Endodermal cell (in vitro differentiated cells): ENCODE measurements around the gene ABL1. TPM values are rescaled to one million over a fixed set of nuclear protein-coding genes. Genes with fewer than 3 reads are reported as not detected.

Experiments
- DNase-seq: peaks from one replicate; pipeline ENCODE4 v3.0.0-alpha.2; 2017
- H3K27ac ChIP-seq: 2 replicates; pipeline ENCODE4 v1.5.1; 2013; ENCODE audit warnings: mild to moderate bottlenecking, low read depth, low read length, moderate library complexity
- H3K27me3 ChIP-seq: 2 replicates; pipeline ENCODE4 v1.6.1; 2013; ENCODE audit warnings: mild to moderate bottlenecking, low read length, moderate library complexity; ENCODE audit not compliant: insufficient read depth, control insufficient read depth, poor library complexity, severe bottlenecking
- H3K36me3 ChIP-seq: 2 replicates; pipeline ENCODE4 v1.7.0; 2013; ENCODE audit warnings: mild to moderate bottlenecking, low read length, moderate library complexity; ENCODE audit not compliant: control insufficient read depth, insufficient read depth
- H3K4me1 ChIP-seq: one replicate; pipeline ENCODE4 v1.7.0; 2013; ENCODE audit warnings: low read length; ENCODE audit not compliant: control insufficient read depth, insufficient read depth
- H3K4me3 ChIP-seq: 2 replicates; pipeline ENCODE4 v1.5.1; 2013; ENCODE audit warnings: mild to moderate bottlenecking, low read length, moderate library complexity
- H3K9ac ChIP-seq: 2 replicates; pipeline ENCODE4 v1.6.1; 2013; ENCODE audit warnings: mild to moderate bottlenecking, low read length, moderate library complexity; ENCODE audit not compliant: poor library complexity, severe bottlenecking; ENCODE audit errors: extremely low read depth
- H3K9me3 ChIP-seq: 2 replicates; pipeline ENCODE4 v1.6.1; 2013; ENCODE audit warnings: mild to moderate bottlenecking, low read length, moderate library complexity; ENCODE audit not compliant: control insufficient read depth
- H3K27ac Mint-ChIP-seq: 2 replicates; pipeline ENCODE4 v1.8.0; 2020; ENCODE audit warnings: mixed read lengths
- H3K27me3 Mint-ChIP-seq: 2 replicates; pipeline ENCODE4 v1.8.0; 2021; ENCODE audit warnings: mild to moderate bottlenecking, mixed read lengths; ENCODE audit not compliant: insufficient read depth
- H3K36me3 Mint-ChIP-seq: 2 replicates; pipeline ENCODE4 v1.8.0; 2020; ENCODE audit warnings: low read depth, mixed read lengths
- H3K4me1 Mint-ChIP-seq: 2 replicates; pipeline ENCODE4 v1.8.0; 2020; ENCODE audit warnings: mixed read lengths
- H3K4me3 Mint-ChIP-seq: 2 replicates; pipeline ENCODE4 v1.8.0; 2020; ENCODE audit warnings: mild to moderate bottlenecking, moderate library complexity, mixed read lengths
- H3K9me3 Mint-ChIP-seq: 2 replicates; pipeline ENCODE4 v1.8.0; 2020; ENCODE audit warnings: mild to moderate bottlenecking, mixed read lengths
- WGBS, 2 experiments: methylation state at CpG; one replicate each; pipeline versions ENCODE4 v1.1.5 to v1.1.7; 2013; ENCODE audit warnings: missing lambda C conversion rate in 2 of 2, mixed read lengths in 1 of 2; ENCODE audit not compliant: insufficient coverage in 1 of 2, insufficient read length in 1 of 2; 5-methylcytosine and 5-hydroxymethylcytosine counted together
- total RNA-seq, 2 donors: library from RNA; stranded (reverse); fragmentation: NEBNext Ultra II Directional in 1 of 2; extraction: Animal tissue kit (Norgen Biotek cat#: 25700) in 1 of 2; gene quantifications; 2 replicates in 1 of 2; 3 replicates in 1 of 2; pipeline ENCODE4 v1.2.1, GENCODE V29; 2021
- TF ChIP-seq, protein P1 (sequence below): fragments of 200-600 bp; sonication (generic); conservative IDR thresholded peaks from 2 replicates; pipeline ENCODE4 v1.5.0; 2021; ENCODE audit warnings: antibody characterized with exemption, mild to moderate bottlenecking

The ABL1 gene
- total RNA-seq, 2 donors from 2014 or later, result 78.8 to 94.1 TPM

GRCh38 chr9:130929571-130930038 lies 94.6 kb downstream of the ABL1 start:
- Mint-ChIP-seq H3K4me3 (no peak overlapping the region), H3K27me3 (peaks cover 3% of the 10 kb centered on the region), H3K27ac (no peak overlapping the region), H3K9me3 (no peaks in the 10 kb centered on the region), H3K36me3 (no peaks in the 10 kb centered on the region), H3K4me1 (peaks cover 2% of the 10 kb centered on the region)
- H3K4me3 ChIP-seq, result no peak overlapping the region
- no peak overlapping the region for H3K9ac ChIP-seq
- 91 to 95% methylated on average over 31 to 36 of the region's 36 CpGs for WGBS, 2 experiments
- H3K4me1 ChIP-seq, result no peaks in the 10 kb centered on the region
- H3K9me3 ChIP-seq, result no peaks in the 10 kb centered on the region
- H3K27me3 ChIP-seq, result no peaks in the 10 kb centered on the region
- H3K36me3 ChIP-seq, result no peaks in the 10 kb centered on the region
- H3K27ac ChIP-seq, result no peak overlapping the region
- no peak for DNase-seq
- TF ChIP-seq, protein P1, sequence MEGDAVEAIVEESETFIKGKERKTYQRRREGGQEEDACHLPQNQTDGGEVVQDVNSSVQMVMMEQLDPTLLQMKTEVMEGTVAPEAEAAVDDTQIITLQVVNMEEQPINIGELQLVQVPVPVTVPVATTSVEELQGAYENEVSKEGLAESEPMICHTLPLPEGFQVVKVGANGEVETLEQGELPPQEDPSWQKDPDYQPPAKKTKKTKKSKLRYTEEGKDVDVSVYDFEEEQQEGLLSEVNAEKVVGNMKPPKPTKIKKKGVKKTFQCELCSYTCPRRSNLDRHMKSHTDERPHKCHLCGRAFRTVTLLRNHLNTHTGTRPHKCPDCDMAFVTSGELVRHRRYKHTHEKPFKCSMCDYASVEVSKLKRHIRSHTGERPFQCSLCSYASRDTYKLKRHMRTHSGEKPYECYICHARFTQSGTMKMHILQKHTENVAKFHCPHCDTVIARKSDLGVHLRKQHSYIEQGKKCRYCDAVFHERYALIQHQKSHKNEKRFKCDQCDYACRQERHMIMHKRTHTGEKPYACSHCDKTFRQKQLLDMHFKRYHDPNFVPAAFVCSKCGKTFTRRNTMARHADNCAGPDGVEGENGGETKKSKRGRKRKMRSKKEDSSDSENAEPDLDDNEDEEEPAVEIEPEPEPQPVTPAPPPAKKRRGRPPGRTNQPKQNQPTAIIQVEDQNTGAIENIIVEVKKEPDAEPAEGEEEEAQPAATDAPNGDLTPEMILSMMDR, result no peak

- H3K9ac ChIP-seq, result no peak overlapping the region
- Mint-ChIP-seq H3K36me3 (no peaks in the 10 kb centered on the region), H3K4me1 (peaks cover 2% of the 10 kb centered on the region), H3K9me3 (no peaks in the 10 kb centered on the region), H3K4me3 (no peak overlapping the region), H3K27me3 (peaks cover 4% of the 10 kb centered on the region), H3K27ac (no peak overlapping the region)
- no peak overlapping the region for H3K4me3 ChIP-seq
- TF ChIP-seq, protein P1, result no peak
- no peaks in the 10 kb centered on the region for H3K9me3 ChIP-seq
- no peak for DNase-seq
- no peak overlapping the region for H3K27ac ChIP-seq
- H3K4me1 ChIP-seq, result no peaks in the 10 kb centered on the region
- no peaks in the 10 kb centered on the region for H3K27me3 ChIP-seq
- H3K36me3 ChIP-seq, result no peaks in the 10 kb centered on the region
- WGBS, 2 experiments, result 89 to 92% methylated on average over 21 to 23 of the region's 23 CpGs
Observed at GRCh38 chr9:130930132-130930803, 95.2 kb downstream of the ABL1 start.

DNA sequence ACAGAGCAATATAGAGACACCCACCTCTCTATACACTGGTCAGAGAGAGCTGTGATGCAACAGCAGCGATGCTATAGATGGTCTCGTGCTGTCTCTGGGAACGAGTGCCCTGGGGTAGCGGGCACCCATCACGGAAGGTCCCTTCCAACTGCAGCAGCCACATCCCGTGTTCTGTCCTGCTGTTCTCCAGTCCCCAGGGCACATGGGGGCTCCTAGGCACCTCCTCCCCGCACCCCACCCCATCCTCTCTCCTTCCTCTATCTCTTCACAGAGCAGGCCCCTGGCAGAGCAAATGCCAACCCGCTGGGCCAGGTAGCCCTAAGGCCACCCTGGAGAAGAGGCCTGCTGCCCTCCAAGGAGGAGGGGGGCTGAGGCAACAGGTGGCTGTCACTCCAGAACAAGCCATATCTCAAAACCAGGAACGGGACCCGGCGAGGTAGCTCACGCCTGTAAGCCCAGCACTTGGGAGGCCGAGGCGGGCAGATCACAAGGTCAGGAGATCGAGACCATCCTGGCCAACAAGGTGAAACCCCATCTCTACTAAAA lies 95.8 kb downstream of the ABL1 start:
- Mint-ChIP-seq H3K27me3 (peaks cover 4% of the 10 kb centered on the region), H3K4me3 (no peak overlapping the region), H3K36me3 (no peaks in the 10 kb centered on the region), H3K4me1 (peaks cover 2% of the 10 kb centered on the region), H3K27ac (no peak overlapping the region), H3K9me3 (no peaks in the 10 kb centered on the region)
- Histone ChIP-seq H3K9me3 (no peaks in the 10 kb centered on the region), H3K4me1 (no peaks in the 10 kb centered on the region), H3K4me3 (no peak overlapping the region), H3K27me3 (no peaks in the 10 kb centered on the region), H3K36me3 (no peaks in the 10 kb centered on the region), H3K9ac (no peak overlapping the region), H3K27ac (no peak overlapping the region)
- no peak for DNase-seq
- WGBS, 2 experiments, result 87 to 92% methylated on average over 4 to 15 of the region's 15 CpGs
- TF ChIP-seq, protein P1, result no peak
